Sigmoid colon (tissue), 3 donors: ENCODE measurements around the gene BSX.

Experiments
- POLR2A ChIP-seq, 2 donors: fragments of 450-650 bp; IDR thresholded peaks; one replicate each; pipeline ENCODE4 v1.6.1; 2016; ENCODE audit warnings: antibody characterized with exemption in 2 of 2, mild to moderate bottlenecking in 2 of 2, moderate library complexity in 2 of 2
- TF ChIP-seq, protein P1 (sequence below), 4 experiments: fragments of 450-650 bp in 3 of 4; fragments of 200-600 bp in 1 of 4; IDR thresholded peaks; one replicate each; pipeline ENCODE4 v1.5.1; 2016 to 2019; ENCODE audit warnings: antibody characterized with exemption in 4 of 4, mild to moderate bottlenecking in 3 of 4, moderate library complexity in 2 of 4

DNA sequence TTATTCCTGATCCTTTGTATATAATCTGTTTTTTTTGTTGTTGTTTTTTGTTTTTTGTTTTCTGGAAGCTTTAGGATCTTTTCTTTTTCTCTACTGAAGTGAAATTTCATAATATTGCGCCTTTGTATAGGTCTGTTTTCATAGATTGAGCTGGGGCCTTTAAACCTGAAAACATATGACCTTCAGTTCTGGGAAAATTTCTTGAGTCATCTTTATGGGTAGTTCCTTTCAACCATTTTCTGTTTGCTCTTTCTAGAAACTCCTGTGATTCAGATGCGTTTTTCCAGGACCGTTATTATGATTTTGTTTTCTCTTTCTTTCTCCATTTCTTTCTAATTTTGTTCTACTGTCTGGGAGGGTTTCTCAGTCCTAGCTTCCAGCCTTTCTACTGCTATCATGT lies 43.7 kb downstream of the BSX start:
- TF ChIP-seq POLR2A (IDR thresholded peaks at IDR 0.05): no peak
- TF ChIP-seq, protein P1, sequence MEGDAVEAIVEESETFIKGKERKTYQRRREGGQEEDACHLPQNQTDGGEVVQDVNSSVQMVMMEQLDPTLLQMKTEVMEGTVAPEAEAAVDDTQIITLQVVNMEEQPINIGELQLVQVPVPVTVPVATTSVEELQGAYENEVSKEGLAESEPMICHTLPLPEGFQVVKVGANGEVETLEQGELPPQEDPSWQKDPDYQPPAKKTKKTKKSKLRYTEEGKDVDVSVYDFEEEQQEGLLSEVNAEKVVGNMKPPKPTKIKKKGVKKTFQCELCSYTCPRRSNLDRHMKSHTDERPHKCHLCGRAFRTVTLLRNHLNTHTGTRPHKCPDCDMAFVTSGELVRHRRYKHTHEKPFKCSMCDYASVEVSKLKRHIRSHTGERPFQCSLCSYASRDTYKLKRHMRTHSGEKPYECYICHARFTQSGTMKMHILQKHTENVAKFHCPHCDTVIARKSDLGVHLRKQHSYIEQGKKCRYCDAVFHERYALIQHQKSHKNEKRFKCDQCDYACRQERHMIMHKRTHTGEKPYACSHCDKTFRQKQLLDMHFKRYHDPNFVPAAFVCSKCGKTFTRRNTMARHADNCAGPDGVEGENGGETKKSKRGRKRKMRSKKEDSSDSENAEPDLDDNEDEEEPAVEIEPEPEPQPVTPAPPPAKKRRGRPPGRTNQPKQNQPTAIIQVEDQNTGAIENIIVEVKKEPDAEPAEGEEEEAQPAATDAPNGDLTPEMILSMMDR (IDR thresholded peaks at IDR 0.05): no peak
